Esophagus squamous epithelium (tissue), 4 donors: ENCODE measurements around the gene RAD51D.
"Not testable (repeated sequence)": the region's sequence is repeated elsewhere in the genome, so short reads cannot be mapped to it uniquely, and the experiment has no call there.

Experiments
- CTCF ChIP-seq, 6 experiments: fragments of 450-650 bp in 4 of 6; fragments of 200-600 bp in 2 of 6; sonication (generic) in 2 of 6; IDR thresholded peaks; one replicate each; pipeline ENCODE4 v1.5.1; 2016 to 2019; ENCODE audit warnings: antibody characterized with exemption in 6 of 6, mild to moderate bottlenecking in 4 of 6, moderate library complexity in 4 of 6
- POLR2A ChIP-seq, 4 donors: fragments of 450-650 bp; IDR thresholded peaks; one replicate each; pipeline ENCODE4 v1.6.1; 2017; ENCODE audit warnings: antibody characterized with exemption in 4 of 4, mild to moderate bottlenecking in 4 of 4, moderate library complexity in 3 of 4

- TF ChIP-seq POLR2A, CTCF (IDR thresholded peaks at IDR 0.05): not testable (repeated sequence)
Measured at GRCh38 chr17:35045458-35045979, 74.1 kb downstream of the RAD51D start.
